Ascending aorta (tissue), 2 donors: ENCODE results near the gene CLPTM1L. TPM values are rescaled to one million over a fixed set of nuclear protein-coding genes. Genes with fewer than 3 reads are reported as not detected.
A peak's percentile ranks its signal among the peaks of the same experiment; 100 is the strongest.

Source experiments
- DNase-seq, 2 donors: peaks; one replicate each; pipeline ENCODE4 v3.0.0-alpha.2; 2019; ENCODE audit warnings: low spot score in 2 of 2
- H3K27ac ChIP-seq, 2 donors: fragments of 200-600 bp; sonication (generic); one replicate each; pipeline ENCODE4 v1.5.1; 2016 to 2017; ENCODE audit warnings: mild to moderate bottlenecking in 1 of 2
- H3K27me3 ChIP-seq: fragments of 200-600 bp; sonication (generic); one replicate; pipeline ENCODE4 v1.5.1; 2017
- H3K36me3 ChIP-seq, 2 donors: fragments of 200-600 bp; sonication (generic); one replicate each; pipeline ENCODE4 v1.5.1; 2016
- H3K4me1 ChIP-seq, 2 donors: fragments of 200-600 bp; sonication (generic); one replicate each; pipeline ENCODE4 v1.5.1; 2016 to 2017; ENCODE audit warnings: mild to moderate bottlenecking in 1 of 2
- H3K4me3 ChIP-seq, 2 donors: fragments of 200-600 bp; sonication (generic); one replicate each; pipeline ENCODE4 v1.5.1; 2016 to 2017; ENCODE audit warnings: mild to moderate bottlenecking in 1 of 2
- H3K9me3 ChIP-seq, 2 donors: fragments of 200-600 bp; sonication (generic); one replicate each; pipeline ENCODE4 v1.5.1; 2016
- CTCF ChIP-seq, 3 experiments: fragments of 200-600 bp in 2 of 3; fragments of 450-650 bp in 1 of 3; sonication (generic) in 2 of 3; IDR thresholded peaks; one replicate each; pipeline ENCODE4 v1.5.1; 2016 to 2019; ENCODE audit warnings: antibody characterized with exemption in 3 of 3, mild to moderate bottlenecking in 1 of 3, moderate library complexity in 1 of 3
- intact Hi-C: fragments of 100-400 bp; cut with DNase I; formaldehyde crosslinking; loops from one replicate; pipeline ENCODE4 v1.15.1; 2023
- total RNA-seq: library from RNA; depleted of rRNA; stranded (reverse); fragments of >200 nt; gene quantifications from one replicate; pipeline ENCODE4 v1.1.0, GENCODE V29; 2016

The CLPTM1L gene
- total RNA-seq, 1 donor from 2014 or later: 23.6 TPM

GRCh38 chr5:1348986-1349245 lies 4.0 kb upstream of the CLPTM1L start:
- intact Hi-C loops: loop anchor here (5.0 kb wide), 4 partner anchors 173 to 1077 kb away; partner anchors contain the start of genes LPCAT1 and PDCD6
- Histone ChIP-seq H3K4me1 (peaks cover 2 to 10% of the 10 kb centered on the region in 2 donors), H3K36me3 (no peaks in the 10 kb centered on the region), H3K27ac (no peak overlapping the region), H3K27me3 (no peaks in the 10 kb centered on the region), H3K9me3 (no peaks in the 10 kb centered on the region), H3K4me3 (no peak overlapping the region)
- DNase-seq: no peak
- TF ChIP-seq CTCF (IDR thresholded peaks at IDR 0.05): no peak

DNA sequence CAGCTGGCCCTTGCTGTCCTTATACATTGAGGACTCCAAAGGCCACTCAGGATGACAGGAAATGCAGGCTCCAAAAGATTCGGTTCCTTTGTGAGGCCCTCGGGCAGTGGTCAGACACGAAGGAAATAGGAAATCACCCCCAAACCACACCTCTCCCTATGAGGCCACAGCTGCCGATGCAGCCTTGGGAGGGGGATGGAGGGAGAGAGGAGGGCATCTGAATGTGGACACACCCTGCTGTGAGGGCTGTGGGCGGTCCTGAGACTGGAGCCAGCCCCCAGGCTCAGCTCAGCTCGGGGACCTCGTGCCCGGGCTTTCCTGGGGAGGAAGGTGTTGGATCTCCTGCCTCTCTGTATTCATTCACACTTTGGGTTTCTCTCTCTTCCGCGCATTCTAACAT lies 2.7 kb upstream of the CLPTM1L start:
- Histone ChIP-seq H3K27me3 (no peaks in the 10 kb centered on the region), H3K27ac (no peak overlapping the region), H3K4me1 (peaks cover 2 to 17% of the 10 kb centered on the region in 2 donors), H3K36me3 (peaks cover 0 to 6% of the 10 kb centered on the region in 2 donors), H3K4me3 (no peak overlapping the region), H3K9me3 (no peaks in the 10 kb centered on the region)
- intact Hi-C loops: loop anchor here (5.0 kb wide), 4 partner anchors 175 to 1075 kb away; partner anchors contain the start of genes LPCAT1 and PDCD6
- no peak for DNase-seq
- TF ChIP-seq CTCF (IDR thresholded peaks at IDR 0.05): no peak

DNA sequence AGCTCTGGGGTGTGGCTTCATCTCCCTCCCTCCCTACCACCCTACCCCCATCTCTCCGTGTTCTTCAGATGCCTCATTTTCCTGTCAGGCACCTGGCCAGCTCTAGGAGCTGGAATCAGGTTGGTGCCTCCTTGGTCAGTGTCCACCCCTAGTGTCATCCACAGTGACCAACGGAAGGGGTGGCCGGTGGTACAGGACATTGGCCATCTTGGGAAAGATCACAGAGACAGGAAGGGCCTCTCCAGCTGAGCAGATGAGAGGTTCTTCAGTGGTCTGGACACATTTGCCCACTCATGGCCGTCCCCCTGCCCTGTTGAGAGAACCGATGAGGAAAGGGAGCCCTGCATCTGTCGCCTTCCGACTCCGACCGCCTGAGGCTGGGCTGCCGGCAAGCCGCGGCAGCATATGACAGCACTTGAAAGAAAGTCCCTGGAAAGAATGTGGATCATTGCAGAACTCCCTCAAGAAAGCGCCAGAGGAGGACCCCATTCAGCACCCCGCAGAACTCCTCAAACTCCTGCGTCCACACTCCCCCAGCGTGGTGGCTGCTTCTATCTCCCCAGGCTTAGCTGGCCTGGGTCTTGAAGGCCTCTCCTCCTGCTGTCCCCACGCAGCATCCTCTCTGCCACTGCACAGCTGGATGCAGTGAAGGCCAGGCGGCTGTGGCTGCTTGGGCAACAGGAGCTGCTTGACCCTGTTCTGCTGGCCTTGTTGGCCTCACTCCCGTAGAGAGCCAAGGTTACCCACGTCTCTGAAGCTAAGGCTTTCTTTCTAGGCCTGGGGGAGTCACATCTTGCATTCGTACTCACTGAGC lies 1.9 kb upstream of the CLPTM1L start:
- Histone ChIP-seq H3K4me3 (no peak overlapping the region), H3K9me3 (no peaks in the 10 kb centered on the region), H3K36me3 (peaks cover 0 to 13% of the 10 kb centered on the region in 2 donors), H3K27ac (no peak overlapping the region), H3K4me1 (peaks cover 2 to 17% of the 10 kb centered on the region in 2 donors), H3K27me3 (no peaks in the 10 kb centered on the region)
- intact Hi-C loops: loop anchor here (5.0 kb wide), 4 partner anchors 175 to 1075 kb away; partner anchors contain the start of genes LPCAT1 and PDCD6
- TF ChIP-seq CTCF (IDR thresholded peaks at IDR 0.05): no peak
- DNase-seq: no peak

DNA sequence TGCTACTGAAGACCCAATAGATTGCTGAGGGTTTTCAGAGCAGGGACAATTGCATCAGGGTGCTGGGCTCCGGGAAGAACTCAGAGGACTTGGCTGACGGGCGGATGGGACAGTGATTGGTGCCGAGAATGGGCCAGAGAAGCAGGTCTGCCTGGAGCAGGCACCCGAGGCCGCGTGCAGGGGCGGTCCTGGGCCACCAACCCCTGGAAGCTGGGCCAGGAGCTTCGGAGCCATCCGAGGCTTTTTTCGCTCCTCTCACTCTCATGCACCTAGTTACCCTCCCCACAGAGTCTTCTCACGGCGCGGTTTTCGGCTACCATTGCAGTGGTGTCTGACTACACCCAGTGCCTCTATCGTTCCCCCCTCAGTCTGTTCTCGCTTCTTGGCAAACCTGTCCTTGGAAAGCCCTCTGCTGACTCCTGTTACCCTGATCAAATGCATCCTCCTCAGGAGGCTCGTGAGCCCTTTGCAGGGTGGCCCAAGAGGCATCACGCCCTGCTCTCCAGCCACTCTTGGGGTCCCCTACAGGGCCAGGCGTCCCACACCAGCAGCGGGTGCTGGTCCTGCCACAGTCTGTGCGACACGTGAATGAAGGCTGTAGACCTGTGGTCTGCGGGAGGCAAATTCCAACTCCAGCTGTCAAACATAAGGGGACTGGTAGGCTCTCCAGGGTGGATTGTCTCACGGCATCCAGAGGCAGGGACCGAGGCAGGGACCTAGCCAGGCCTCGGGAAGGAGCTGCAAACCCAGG lies 1.2 kb upstream of the CLPTM1L start:
- no peaks in the 10 kb centered on the region for H3K9me3 ChIP-seq
- H3K36me3 ChIP-seq: peaks cover 7 to 21% of the 10 kb centered on the region in 2 donors
- intact Hi-C loops: loop anchor here (2.0 to 5.0 kb wide), 6 partner anchors 176 to 1074 kb away; partner anchors contain the start of genes LPCAT1, MRPL36 and PDCD6
- TF ChIP-seq CTCF (IDR thresholded peaks at IDR 0.05): no peak
- no peak overlapping the region for H3K27ac ChIP-seq
- H3K4me1 ChIP-seq: peaks cover 2 to 17% of the 10 kb centered on the region in 2 donors
- no peak for DNase-seq
- H3K4me3 ChIP-seq: peak overlapping the region; percentile 62 to 96
- no peaks in the 10 kb centered on the region for H3K27me3 ChIP-seq

DNA sequence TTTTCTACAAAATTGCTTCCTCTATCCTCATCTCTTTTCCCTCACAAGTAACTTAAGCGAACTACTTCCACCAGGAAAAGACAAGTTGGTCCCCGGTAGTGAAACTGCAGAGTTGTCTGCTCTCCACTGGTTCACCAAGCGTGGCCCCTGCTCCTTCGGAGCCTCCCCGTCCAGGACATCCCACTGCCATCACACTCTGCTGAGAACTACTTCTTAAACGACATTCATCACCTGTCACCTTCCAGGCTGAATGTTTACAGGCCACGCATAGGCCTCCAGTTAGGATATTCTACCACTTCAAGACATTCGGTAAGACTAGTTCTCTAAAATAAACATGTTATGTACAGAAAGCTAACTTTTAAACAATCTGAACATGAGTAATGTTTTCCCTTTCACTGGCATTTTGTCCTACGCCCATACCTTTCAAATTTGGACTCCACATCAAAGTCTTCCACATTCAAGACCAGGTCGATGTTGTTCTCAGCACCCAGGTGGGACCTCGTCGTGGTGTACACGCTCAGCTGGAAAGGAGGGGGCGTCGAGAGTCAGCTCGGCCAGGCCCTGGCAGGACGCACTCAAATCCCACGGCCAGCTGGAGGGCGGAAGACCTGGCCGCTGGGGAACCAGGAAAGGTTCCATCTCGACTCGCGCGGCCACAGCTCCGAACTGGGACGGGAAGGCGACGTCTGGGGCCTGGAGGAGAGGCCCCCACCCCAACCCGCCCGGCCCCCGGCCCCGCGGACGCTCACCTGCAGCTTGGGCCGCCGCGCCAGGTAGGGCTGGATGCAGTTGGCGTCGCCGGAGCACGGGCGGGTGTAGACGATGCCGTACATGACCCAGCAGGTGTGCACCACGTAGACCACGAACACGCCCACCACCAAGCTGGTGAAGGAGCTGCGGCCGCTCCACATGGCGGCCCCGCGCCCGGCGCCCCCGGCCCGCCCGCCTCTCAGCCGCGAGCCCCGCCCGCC lies 683 bp downstream of the CLPTM1L start:
- no peaks in the 10 kb centered on the region for H3K27me3 ChIP-seq
- no peak for DNase-seq
- H3K27ac ChIP-seq: no peak overlapping the region
- peaks cover 2 to 17% of the 10 kb centered on the region in 2 donors for H3K4me1 ChIP-seq
- H3K9me3 ChIP-seq: no peaks in the 10 kb centered on the region
- H3K36me3 ChIP-seq: peaks cover 18 to 35% of the 10 kb centered on the region in 2 donors
- H3K4me3 ChIP-seq: peak overlapping the region; percentile 62 to 96
- intact Hi-C loops: loop anchor here (2.0 kb wide), 2 partner anchors 291 to 455 kb away; partner anchors contain the start of gene MRPL36
- no peak for TF ChIP-seq CTCF (IDR thresholded peaks at IDR 0.05)
